A673 (cell line): ENCODE data around the gene EDA. TPM values are rescaled to one million over a fixed set of nuclear protein-coding genes. Genes with fewer than 3 reads are reported as not detected.

ENCODE experiments used
- BruUV-seq: library from RNA; stranded (reverse); fragments of 400-500 nt; replicated peaks from 2 replicates; lab custom pipeline; 2021; lab: Mats Ljungman, UMichigan
- CTCF ChIA-PET: fragments of 300-600 bp; sonication (Branson Sonifier 250); formaldehyde crosslinking; loops from one replicate; lab custom pipeline; 2022; ENCODE audit warnings: antibody characterized with exemption; lab: Charles Lee
- POLR2A ChIA-PET: fragments of 300-600 bp; sonication (Branson Sonifier 250); formaldehyde crosslinking; loops from one replicate; lab custom pipeline; 2022; ENCODE audit warnings: antibody characterized with exemption; ENCODE audit not compliant: low non-redundant PET; lab: Charles Lee
- DNase-seq: peaks from one replicate; pipeline ENCODE4 v3.0.0-alpha.2; 2015; ENCODE audit warnings: low spot score
- H3K27ac ChIP-seq: fragments of 200-600 bp; sonication (generic); 2 replicates; pipeline ENCODE4 v1.5.1; 2016; ENCODE audit warnings: mixed run types, low read depth, mild to moderate bottlenecking, mixed read lengths, antibody characterized with exemption, low read length; ENCODE audit not compliant: poor library complexity, severe bottlenecking
- H3K27me3 ChIP-seq: fragments of 200-600 bp; sonication (generic); replicated peaks from 2 replicates; pipeline ENCODE4 v1.6.1; 2017; ENCODE audit warnings: mixed run types, low read depth, mild to moderate bottlenecking, mixed read lengths, antibody characterized with exemption, low read length; ENCODE audit not compliant: insufficient read depth, poor library complexity
- H3K36me3 ChIP-seq: fragments of 200-600 bp; sonication (generic); 2 replicates; pipeline ENCODE4 v1.6.1; 2016; ENCODE audit warnings: mixed run types, mild to moderate bottlenecking, mixed read lengths, antibody characterized with exemption, low read length; ENCODE audit not compliant: insufficient read depth, poor library complexity, severe bottlenecking
- H3K4me1 ChIP-seq: fragments of 200-600 bp; sonication (generic); 2 replicates; pipeline ENCODE4 v1.6.1; 2017; ENCODE audit warnings: mixed run types, mild to moderate bottlenecking, mixed read lengths, antibody characterized with exemption, low read length; ENCODE audit not compliant: insufficient read depth, poor library complexity, severe bottlenecking
- H3K4me3 ChIP-seq: fragments of 200-600 bp; sonication (generic); 2 replicates; pipeline ENCODE4 v1.5.1; 2016; ENCODE audit warnings: low read depth, mixed run types, mild to moderate bottlenecking, mixed read lengths, low read length; ENCODE audit not compliant: poor library complexity, severe bottlenecking
- H3K9me3 ChIP-seq: fragments of 200-600 bp; sonication (generic); 2 replicates; pipeline ENCODE4 v1.6.1; 2016; ENCODE audit warnings: mixed run types, low read depth, mild to moderate bottlenecking, mixed read lengths, antibody characterized with exemption, low read length; ENCODE audit not compliant: poor library complexity, severe bottlenecking
- CTCF ChIP-seq: fragments of 300-800, 200-600 bp; sonication (generic); conservative IDR thresholded peaks from 2 replicates; pipeline ENCODE4 v1.5.1; 2017; ENCODE audit warnings: low read depth, mild to moderate bottlenecking, antibody characterized with exemption, low read length, moderate library complexity, mixed read lengths
- EZH2 ChIP-seq: fragments of 200-600 bp; sonication (generic); IDR thresholded peaks from 2 replicates; pipeline ENCODE4 v1.6.1; 2017; ENCODE audit warnings: borderline replicate concordance, low read depth, mild to moderate bottlenecking, mixed read lengths, antibody characterized with exemption, low read length; ENCODE audit not compliant: poor library complexity, severe bottlenecking
- intact Hi-C: fragments of 100-400 bp; cut with micrococcal nuclease; formaldehyde crosslinking; loops from one replicate; pipeline ENCODE4 v1.10.0; 2022; ENCODE audit not compliant: unreplicated experiment
- total RNA-seq: library from RNA; stranded (reverse); gene quantifications from 2 replicates; pipeline ENCODE4 v1.2.3, GENCODE V29; 2021

EDA gene
- total RNA-seq, 1 experiment from 2014 or later, result 3.3 TPM

DNA sequence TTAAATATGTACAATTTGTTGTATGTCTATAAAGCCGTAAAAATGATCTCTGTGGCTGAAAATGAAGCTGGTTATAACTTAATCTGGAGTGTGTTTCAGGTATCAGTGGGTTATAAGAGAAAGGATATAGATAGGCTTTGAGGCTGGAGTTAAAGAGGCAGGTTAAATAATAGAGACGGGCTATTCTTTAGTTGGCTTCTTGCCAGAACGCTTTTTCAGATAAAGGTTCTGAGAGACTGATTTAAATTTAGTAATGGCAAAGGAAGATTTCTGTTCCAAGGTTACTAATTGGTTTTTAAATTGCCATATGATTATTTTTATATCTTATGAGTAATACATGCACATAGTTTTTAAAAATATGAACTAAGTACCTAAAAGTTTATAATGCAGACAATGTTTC is 316.4 kb downstream of the EDA start:
- CTCF ChIA-PET, result no interaction called here

DNA sequence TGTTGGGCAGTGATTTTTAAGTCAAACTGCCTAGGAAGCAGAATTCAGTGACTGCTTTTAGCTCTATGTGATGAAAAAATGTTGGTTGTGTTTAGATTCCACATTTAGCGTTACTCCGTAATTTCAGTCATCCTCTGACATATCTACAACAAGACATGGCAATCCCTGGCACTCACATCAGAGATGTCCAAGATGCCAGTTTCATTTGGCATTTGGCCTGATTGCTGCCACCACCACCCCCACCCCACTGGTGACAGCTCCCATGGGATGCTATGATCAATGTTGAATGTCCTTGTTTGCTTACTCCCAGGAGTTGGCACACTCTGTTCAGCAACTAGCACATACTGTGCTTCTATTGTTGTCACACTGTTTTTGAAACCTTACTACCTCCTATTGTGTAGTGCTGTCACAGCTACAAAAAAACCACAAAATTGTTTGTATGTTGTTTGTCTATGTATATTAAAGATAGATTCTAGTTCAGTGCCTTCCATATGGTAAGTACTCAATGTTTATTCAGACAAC is 332.4 kb downstream of the EDA start:
- Histone ChIP-seq H3K9me3 (no peaks in the 10 kb centered on the region), H3K27me3 (no peaks in the 10 kb centered on the region), H3K4me3 (no peak overlapping the region), H3K4me1 (no peaks in the 10 kb centered on the region), H3K27ac (no peak overlapping the region), H3K36me3 (no peaks in the 10 kb centered on the region)
- CTCF ChIA-PET, result no interaction called here
- BruUV-seq, result no TSS peak
- POLR2A ChIA-PET, result no interaction called here
- no peak for DNase-seq
- intact Hi-C loops, result no loop called here
- TF ChIP-seq EZH2 (no peak), CTCF (no peak)

More for the DNA sequence above, 316.4 kb downstream of the EDA start:
- H3K4me3 ChIP-seq, result no peak overlapping the region
- TF ChIP-seq EZH2 (no peak), CTCF (no peak)
- intact Hi-C loops, result no loop called here
- H3K27me3 ChIP-seq, result peaks cover 2% of the 10 kb centered on the region
- H3K9me3 ChIP-seq, result no peaks in the 10 kb centered on the region
- H3K27ac ChIP-seq, result no peak overlapping the region
- no peaks in the 10 kb centered on the region for H3K4me1 ChIP-seq
- DNase-seq, result no peak
- H3K36me3 ChIP-seq, result no peaks in the 10 kb centered on the region
- no TSS peak for BruUV-seq
- POLR2A ChIA-PET, result no interaction called here

- H3K27me3 ChIP-seq, result no peaks in the 10 kb centered on the region
- H3K9me3 ChIP-seq, result no peaks in the 10 kb centered on the region
- CTCF ChIA-PET, result no interaction called here
- intact Hi-C loops, result no loop called here
- BruUV-seq, result no TSS peak
- POLR2A ChIA-PET, result no interaction called here
- H3K4me3 ChIP-seq, result no peak overlapping the region
- H3K27ac ChIP-seq, result no peak overlapping the region
- DNase-seq, result no peak
- TF ChIP-seq EZH2 (no peak), CTCF (no peak)
- H3K4me1 ChIP-seq, result no peaks in the 10 kb centered on the region
- no peaks in the 10 kb centered on the region for H3K36me3 ChIP-seq
Observed at GRCh38 chrX:69951753-69952152, 335.8 kb downstream of the EDA start.
